DMS53 (cell line): ENCODE measurements around the gene SLC15A5.

Experiments
- DNase-seq: peaks from one replicate; lab custom pipeline; 2025; lab: John Stamatoyannopoulos, UW

SLC15A5 gene

DNA sequence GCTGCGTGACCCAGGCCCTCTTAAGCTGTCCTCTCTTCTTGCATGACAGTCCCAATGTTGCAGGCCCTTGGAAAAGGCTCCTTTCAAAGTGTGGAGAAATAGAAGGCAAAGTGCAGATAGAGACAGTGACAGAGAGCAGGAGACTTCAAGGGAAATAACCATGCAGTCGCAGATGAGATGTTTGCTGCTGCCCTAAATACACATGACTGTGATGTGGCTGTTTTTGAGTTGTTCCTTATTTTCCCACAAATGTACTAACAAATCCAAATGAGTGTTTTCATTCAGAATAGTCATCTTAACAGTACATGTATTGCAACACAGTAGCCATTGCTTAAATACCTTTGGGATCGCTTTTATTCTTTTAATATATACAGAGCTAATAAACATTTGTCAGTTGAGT is 101.6 kb downstream of the SLC15A5 start:
- DNase-seq, result no peak

DNA sequence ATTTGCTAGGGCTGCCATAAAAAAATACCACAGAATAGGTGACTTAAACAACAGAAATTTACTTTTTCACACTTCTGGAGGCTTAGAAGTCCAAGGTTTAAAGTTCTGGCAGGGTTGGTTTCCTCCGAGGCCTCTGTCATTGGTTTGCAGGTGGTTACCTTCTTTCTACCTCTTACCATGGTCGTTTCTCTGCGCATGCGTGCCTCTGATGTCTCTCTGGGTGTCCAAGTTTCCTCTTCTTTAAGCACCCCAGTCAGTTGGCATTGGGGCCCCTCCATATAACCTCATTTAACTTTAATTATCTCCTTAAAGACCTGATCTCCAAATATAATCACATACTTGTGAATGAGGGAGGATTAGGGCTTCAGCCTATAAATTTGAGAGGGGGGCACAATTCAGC is 103.2 kb downstream of the SLC15A5 start:
- DNase-seq, result no peak

DNA sequence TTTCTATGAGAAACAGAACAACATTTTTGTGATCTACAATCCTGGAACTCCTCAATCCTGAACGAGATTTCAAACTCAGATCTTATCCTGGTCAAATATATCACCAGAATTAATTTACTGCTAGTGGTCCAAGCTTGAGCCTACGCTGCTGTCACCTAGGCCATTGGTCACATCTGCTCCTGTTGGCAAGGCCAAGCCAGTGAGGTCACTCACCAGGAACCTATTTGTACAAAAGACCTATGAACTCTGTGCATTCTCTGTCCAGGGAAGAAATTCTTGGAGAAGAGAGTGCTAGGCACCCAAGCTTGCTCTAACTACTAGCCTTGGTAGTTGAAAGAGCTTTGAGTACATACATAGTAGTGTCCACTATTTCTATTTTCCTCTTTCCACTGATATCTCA is 106.1 kb downstream of the SLC15A5 start:
- no peak for DNase-seq

DNA sequence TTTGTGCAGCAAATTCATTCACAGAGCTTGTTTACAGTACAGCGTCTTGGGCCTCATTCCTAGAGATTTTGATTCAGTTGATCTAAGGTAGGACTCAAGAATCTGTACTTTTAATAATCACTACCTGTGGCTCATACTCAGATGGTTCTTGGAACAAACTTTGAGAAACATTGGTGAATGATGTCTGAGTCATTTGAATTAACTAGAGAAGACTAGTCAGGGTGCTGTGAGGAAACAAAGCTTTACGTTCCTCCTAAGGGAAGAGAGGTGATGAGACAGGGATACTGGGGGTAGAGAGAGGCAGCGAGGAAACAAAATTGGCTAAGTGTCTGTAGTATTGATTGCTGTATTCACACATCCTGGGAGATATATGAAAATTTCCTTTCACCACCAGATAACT is 109.4 kb downstream of the SLC15A5 start:
- DNase-seq, result no peak

DNA sequence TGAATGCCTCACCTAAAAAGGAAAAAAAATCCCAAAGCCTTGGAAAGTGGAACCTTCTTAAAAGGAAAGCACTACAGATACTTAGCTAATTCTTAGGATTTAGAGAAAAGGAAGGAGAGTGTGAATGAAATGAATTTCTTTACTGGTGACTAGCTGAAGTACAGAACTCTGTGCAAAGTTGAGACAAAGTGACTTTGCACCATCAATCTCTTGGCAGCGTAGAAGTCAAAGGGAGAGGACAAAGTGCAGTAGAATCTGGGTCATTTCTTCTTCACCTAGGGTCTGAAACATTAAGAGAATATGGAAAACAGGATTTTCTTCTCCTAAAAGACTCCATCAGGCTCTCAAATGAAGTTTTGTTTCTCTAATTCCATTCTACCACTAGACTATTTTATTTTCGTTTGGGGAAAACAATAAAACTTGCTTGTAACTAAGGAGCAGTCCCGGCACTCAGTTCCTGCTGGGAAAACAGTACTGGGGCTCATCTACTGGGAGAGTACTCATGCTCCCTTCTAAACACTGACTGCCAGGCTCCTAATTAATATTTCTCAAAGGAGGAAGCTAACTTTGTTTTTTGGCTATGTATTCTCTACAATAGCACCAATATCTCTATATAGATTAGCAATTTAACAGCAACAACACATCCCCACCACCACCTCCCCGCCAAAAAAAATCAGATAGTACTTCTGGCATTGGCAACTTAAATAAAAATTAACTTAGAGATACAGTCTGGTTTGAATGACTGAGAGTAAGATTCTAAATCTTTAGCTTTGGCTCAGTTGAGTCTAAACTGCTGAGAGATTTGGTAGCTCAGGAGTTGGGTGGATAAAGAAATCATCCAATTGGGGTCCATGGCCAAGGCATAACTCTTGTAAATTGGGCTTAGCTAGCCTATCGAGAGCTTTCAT is 110.7 kb downstream of the SLC15A5 start:
- no peak for DNase-seq

- DNase-seq, result peak; percentile 93
These were observed 112.0 kb downstream of the SLC15A5 start for GRCh38 chr12:16165506-16165905.

DNA sequence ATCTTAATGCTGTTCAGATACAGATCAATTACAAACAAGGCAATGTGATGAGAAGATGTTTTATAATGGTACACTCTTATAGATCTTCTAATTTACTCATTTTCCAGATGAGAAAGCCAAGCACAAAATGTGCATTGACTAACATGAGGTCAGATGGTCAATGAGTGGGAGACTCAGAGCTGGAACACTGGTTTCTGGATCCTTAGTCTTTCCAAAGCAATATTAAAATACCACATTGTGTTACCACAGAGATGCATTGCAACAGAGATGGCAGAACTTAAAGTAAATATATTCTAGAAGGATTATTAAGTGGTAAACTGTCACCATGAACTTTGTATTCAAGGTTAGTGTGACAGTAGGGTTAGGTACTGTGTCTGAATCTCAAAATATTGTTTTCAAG is 113.6 kb downstream of the SLC15A5 start:
- no peak for DNase-seq

DNA sequence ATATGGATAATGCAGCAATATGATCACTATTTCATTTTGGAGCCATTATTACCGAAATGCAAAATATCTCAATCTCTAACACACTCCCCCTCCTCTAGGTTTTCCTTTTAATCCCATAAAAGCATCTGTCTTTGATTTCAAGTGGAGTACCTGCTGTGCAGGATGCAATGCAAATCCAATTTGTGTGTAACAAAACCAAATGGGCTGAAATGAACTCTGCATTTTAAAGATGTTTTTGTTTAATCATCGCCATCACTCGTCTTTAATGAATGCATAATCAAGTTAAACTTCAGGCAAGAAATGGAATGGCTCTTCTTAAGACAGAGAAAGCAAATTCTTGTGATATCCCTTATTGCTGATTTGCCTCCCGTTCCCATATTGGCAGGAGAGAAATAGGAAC is 114.3 kb downstream of the SLC15A5 start:
- no peak for DNase-seq

- DNase-seq, result no peak
These were observed 117.9 kb downstream of the SLC15A5 start for GRCh38 chr12:16159571-16159970.

- DNase-seq, result no peak
These were observed 119.4 kb downstream of the SLC15A5 start for GRCh38 chr12:16158050-16158449.

DNA sequence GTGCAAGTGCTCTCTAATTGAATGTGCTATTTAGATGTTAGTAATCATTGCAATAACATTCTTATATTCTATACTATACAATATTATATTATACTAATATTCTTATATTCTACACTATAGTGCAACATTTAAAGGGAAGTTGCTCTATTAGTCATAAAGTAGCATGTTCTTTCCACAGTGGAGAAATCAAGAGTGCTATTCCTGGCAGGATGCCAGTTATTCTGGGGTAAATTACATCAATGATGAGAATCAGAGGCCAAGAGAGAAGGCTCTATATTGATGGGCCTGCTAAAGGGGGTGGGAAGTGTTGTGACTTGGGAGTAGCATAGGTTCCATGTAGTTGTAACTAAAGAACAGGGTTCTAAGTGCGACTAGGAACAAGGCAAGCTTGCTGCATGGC is 121.5 kb downstream of the SLC15A5 start:
- DNase-seq, result no peak

DNA sequence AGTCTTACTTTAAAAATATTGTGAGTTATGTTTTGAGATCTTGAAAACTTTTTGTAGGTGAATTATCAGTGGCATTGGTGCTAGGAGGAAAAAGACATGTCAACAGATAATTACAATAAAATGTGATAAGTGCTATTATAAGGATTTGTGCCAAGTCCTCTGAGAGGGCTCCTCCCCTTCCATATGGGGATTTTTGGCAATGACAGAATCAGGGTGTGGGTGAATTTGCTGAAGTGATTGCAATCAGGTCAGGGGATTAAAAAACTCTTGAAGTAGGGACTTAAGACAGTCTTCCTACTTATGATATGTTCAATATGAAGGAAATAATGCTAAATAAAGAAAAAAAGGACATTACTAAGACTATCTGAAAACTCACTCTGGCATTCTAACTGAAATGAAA is 122.5 kb downstream of the SLC15A5 start:
- DNase-seq, result no peak

- DNase-seq, result no peak
These were observed 124.4 kb downstream of the SLC15A5 start for GRCh38 chr12:16152885-16153673.

- no peak for DNase-seq
These were observed 127.2 kb downstream of the SLC15A5 start for GRCh38 chr12:16150276-16150675.

DNA sequence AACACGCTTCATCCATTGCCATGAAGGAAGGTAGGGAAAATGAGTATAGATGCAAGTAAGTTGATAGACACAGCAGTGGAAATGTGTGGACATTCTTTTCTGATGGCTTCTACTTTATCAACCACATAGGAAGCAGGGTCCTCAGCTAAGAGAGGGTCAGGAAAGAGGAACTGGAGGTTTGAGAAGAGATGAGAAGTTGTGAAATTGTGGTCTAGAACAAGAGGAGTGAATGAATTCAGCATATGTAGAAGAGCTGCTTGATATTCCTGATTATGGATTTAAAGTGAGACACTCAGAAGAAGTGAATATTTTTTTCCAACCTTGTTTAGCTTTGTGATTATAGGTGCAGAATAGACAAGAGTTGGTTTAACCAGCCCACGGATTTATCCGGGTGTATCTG is 128.5 kb downstream of the SLC15A5 start:
- DNase-seq, result no peak
